Stimulated activated CD8-positive, alpha-beta memory T cell treated with anti-CD3 and anti-CD28 coated beads, Interleukin-4, amount 100 ng/mL, for 48 hours (primary cell): Measurements from ENCODE around the gene CAAP1.
A peak's percentile ranks its signal among the peaks of the same experiment; 100 is the strongest.
"Not testable (repeated sequence)": the region's sequence is repeated elsewhere in the genome, so short reads cannot be mapped to it uniquely, and the experiment has no call there.

ENCODE experiments used
- DNase-seq: peaks from one replicate; pipeline ENCODE4 v3.0.0-alpha.2; 2020

The CAAP1 gene, protein sequence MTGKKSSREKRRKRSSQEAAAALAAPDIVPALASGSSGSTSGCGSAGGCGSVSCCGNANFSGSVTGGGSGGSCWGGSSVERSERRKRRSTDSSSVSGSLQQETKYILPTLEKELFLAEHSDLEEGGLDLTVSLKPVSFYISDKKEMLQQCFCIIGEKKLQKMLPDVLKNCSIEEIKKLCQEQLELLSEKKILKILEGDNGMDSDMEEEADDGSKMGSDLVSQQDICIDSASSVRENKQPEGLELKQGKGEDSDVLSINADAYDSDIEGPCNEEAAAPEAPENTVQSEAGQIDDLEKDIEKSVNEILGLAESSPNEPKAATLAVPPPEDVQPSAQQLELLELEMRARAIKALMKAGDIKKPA

DNA sequence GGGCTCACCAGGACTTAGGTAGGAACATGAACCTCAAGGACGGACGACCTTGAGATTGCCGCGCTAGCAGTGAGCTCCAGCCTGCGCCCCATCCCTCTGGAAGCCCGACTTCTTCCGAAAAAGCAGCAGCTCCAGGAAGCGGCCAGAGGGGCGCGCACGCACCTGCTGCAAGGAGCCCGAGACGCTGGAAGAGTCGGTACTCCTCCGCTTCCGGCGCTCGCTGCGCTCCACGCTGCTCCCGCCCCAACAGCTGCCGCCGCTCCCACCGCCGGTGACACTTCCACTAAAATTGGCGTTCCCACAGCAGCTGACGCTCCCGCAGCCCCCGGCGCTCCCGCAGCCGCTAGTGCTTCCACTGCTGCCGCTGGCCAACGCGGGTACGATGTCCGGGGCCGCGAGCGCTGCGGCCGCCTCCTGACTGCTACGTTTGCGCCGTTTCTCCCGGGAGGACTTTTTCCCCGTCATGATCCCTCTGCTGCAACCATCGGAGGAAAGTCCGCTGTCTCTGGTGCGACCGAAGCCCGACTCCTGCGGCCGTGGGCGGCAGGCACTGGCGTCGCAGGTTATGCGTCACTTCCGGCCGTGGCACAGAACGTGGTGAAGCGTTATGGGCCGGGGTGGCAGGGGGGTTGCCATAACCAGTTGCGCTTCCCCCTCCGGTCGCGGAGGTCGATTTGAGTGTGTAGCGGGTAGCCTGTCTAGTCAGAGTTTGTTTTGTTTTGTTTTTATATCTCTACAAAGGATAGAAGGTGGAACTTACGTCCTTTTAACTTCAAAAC, at the start of gene CAAP1:
Gene CAAP1, minus strand, starts transcription at position 552 of the 779 bp plus-strand sequence. Its CDS starts 87 bp downstream, at position 465.
- peak; percentile 96 for DNase-seq

DNA sequence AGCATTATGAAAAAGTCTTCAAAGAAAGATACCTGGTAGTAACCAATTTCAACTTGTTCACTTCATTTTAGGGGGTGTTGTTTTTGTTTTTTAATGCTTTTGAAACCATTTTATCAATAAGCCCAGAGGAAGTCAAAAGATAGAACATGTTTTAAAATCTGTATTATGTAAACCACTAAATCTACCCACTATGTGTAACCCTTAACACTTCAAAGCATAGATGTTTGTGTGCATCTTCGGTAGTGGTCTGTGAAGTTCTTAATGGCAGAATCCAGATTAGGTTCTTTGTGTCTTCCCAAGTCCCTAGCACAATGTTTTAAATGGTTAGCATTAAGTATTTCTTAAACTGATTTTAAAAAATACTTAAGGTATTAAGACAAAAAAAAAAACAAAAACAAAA, 48.2 kb upstream of the CAAP1 start:
- no peak for DNase-seq

DNA sequence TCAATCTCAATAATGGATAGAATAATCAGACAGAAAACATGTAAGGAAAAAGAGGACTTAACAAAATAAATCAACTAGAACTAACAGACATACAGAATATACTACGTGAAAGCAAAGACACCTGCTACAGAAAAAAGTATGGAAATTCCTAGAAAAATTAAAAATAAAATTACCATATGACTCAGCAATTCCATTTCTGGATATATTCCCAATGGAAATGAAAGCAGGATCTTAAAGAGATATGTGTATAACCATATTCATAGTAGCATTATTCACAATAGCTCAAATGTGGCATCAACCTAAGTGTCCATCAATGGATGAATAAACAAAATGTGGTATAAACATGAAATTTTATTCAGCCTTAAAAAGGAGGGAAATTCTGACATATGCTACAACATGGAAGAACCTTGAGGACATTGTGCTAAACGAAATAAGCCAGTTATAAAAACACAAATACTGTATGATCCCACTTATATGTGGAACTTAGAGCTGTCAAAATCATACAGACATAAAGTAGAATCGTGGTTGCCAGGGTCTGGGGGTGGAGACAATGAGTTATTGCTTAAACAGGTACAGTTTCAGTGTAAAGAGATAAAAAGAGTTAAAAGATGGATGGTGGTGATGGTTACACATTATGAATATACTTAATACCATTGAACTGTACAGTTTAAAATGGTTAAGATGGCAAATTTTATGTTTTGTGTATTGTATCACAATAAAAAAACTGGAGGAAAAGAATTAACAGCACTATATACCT, 47.5 kb upstream of the CAAP1 start:
- no peak for DNase-seq

DNA sequence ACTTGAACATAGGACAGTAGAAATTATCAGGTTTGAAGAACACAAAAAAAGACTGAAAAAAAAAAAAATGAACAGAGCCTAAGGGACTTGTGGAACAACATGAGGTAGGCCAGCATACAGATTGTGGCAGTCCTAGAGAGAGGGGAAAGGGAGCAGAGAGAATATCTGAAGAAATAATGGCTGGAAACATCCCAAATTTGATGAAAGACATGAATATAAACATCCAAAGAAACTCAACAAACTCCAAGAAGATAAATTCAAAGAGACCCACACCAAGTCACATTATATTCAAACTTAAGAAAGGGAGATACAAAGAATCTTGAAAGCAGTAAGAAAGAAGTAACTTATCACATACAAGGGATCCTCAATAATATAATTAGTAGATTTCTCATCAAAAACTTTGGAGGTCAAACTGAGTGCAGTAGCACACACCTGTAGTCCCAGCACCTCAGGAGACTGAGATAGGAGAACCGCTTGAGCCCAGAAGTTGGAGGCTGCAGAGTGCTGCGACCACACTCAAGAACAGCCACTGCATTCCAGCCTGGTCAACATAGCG, 45.3 kb upstream of the CAAP1 start:
- DNase-seq = no peak

DNA sequence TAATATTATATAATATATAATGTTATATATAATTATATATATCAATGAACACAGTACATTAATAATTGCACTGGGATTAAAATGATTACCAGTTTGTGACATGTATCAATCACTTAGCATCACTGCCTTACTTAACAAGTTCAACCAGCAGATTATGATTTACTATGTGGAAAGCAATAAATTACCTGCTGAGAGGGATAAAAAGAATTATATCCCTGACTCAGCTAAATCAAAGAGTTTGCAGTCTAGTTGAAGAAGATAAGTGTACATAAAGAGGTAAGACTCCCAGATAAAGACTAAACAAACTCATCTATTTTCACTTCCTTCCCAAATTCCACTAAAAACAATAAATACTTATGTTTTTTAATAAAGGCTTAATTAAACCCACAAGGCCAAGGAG, 43.2 kb upstream of the CAAP1 start:
- no peak for DNase-seq

DNA sequence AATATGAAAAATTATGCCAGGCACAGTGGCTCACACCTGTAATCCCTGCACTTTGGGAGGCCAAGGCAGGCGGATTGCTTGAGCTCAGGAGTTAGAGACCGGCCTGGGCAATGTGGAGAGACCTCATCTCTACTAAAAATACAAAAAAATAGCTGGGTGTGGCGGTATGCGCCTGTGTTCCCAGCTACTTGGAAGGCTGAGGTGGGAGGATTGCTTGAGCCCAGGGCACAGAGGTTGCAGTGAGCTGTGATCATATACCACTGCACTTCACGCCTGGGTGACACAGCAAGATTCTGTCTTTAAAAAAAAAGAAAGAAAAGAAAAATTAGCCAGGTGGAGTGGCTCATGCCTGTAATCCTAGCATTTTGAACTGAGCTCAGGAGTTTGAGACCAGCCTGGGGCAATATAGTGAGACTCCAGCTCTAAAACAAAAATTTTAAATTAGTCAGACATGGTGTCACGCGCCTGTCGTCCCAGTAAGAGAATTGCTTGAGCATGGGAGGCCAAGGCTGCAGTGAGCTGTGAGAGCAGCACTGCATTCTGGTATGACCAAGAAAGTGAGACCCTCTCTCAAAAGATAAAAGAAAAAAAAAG, 36.4 kb upstream of the CAAP1 start:
- DNase-seq = no peak

DNA sequence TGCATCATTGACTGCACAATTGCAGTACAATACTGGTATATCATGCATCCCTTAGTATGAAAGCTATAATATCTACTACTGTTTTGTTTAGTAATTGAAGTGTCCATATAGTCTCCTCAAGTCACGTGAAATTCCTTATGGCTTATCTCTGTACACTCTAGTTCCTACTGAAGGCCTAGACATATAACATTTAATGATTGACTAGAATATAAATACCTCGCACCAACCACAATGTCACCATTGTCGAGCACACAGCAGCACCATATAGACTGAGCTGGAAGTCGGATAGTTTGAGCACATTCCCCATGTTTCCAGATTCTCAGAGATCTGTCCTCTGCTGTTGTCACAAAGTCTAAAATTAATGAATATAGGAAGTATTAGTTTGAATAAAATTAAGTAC, 33.0 kb upstream of the CAAP1 start:
- DNase-seq = no peak

DNA sequence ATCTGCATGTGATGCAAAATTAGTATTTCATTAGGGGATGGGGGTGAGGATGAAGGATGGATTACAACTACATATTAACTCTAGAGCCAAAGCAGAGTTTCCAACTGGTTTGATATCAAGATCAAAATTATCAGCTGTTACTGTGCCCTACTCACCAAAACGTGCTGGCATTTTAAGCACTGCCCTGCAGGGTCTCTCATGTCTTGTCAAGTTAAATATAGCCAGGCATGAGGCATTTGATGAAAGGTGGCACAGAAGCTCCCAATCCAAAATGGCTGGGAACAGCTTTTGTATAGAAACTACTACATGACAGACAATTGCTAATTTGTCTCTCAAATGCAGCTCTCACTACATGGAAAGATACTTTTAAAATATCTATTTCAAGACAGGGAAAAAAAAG, 27.1 kb upstream of the CAAP1 start:
- no peak for DNase-seq

DNA sequence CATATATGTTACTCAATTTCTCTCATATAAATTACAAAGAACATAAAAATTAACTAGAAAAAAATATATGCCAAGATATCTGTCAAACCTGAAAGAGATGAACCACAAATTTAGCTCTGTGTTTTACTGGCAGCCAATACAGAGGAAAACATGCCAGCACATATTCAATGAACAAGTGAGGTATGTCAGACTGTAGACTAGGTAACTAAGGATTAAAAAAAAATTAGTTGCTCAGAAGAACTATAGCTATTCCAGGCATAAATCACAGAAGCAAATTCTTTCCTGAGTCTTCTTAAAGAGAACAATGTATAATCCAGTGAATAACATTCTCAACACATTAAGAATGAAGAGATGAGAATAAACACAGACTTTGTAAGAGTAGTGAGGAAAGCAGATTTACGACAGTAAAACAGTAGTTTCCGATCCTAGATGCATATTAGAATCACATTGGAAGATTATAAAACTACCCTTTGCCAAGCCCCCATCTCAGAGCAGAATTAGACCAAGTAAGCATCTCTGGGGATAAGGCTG, 20.6 kb upstream of the CAAP1 start:
- no peak for DNase-seq

DNA sequence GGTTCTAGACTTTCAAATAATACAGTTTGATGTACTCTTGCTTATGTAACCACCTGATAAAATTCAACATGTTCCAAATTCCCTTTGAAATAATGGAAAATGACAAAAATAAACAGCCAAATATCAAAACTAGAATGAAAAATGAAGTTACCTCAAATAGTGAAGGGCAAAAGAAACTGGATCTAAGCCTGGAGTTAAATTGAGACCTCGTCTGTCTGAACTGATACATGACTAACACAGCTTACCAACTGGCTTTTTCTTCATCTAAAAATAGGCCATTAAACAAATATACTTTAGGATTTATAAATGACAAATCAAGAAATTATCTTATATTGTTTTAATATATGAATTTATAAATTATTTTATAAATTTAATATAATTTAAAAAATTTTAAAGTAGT, 12.1 kb upstream of the CAAP1 start:
- DNase-seq = no peak

DNA sequence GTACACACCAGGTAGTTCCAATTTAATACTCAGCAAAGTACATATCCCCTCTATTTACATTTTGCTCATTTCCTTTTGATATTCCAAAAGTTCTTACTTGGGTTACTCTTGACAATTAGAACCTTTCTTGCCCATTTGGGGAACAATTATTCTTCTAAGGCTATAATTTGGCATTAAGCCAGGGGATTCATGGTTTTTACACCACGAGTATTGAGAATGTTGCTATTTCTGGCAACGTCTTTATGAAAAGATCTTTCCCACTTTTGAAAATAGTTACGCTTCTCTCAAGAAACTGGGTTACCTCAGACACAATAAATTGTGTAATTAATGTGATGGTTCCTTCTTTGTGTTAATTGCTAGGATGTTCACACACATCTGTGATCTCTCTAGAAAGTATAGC, 11.5 kb upstream of the CAAP1 start:
- DNase-seq = no peak

DNA sequence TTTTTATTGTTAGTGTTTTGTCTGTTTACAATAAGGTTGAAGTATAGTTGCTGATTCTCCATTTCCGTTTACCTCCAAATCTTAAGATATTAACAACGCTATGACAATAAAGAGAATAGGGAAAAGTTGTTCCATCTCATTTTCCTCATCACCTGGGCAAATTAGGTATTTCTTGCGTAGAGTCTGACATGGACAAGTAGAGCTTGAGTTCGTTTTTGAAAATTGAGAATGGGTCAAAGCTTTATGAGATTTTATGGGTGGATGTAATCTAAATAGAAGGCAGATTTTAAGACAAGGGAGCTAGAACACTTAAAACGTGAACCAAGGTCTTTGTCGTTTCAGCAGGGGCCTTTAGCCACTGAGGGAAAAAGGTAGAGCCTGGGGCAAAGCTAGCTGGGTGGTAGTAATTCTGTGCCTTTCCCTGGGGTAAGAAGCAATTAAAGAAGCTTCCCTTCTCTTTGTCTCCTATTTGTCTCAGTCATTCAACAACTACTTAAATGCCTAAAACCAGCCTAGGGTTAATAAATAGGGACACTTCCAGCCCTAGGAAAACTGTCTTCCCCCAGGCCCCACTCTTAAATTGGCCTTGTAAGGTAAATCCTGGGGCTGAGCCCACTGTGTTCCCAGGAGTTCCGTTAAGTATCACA, 551 bp upstream of the CAAP1 start:
- DNase-seq = no peak

DNA sequence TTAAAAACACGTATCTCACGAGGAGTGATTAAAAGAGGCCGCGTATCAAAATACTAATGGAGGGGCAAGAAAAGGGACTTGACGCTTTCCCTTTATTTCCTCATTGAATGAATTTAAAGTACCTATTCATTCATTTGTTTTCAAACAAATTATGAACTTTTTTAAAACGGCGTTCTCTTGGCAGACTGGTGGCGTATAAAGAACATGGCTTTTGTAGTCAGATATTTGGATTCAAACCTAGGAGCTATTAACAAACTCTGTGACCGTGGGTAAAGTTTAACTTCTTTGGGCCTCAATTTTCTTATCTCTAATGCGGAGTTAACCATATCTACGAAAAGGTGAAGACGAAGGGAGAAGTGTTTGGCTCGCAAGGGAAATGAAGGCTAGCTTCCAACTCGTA, 876 bp downstream of the CAAP1 start:
- no peak for DNase-seq

DNA sequence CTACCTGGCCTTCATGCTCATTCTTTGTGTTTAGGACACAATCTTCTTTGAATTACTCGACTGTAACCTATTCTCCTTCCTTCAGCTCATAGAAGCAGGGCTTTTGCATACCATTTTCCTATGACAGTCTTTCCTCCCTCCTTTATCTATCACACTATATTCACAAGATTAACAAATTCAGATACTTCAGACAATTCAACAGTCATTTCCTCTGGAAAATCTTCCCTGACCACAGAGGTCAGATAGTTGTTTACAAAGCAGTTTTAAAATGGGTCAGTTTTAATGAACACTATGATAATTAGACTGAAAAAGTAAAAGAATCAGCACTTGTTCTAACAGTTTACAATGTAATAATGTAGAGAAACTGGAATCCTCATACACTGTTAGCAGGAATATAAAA, 4.3 kb downstream of the CAAP1 start:
- DNase-seq = no peak

DNA sequence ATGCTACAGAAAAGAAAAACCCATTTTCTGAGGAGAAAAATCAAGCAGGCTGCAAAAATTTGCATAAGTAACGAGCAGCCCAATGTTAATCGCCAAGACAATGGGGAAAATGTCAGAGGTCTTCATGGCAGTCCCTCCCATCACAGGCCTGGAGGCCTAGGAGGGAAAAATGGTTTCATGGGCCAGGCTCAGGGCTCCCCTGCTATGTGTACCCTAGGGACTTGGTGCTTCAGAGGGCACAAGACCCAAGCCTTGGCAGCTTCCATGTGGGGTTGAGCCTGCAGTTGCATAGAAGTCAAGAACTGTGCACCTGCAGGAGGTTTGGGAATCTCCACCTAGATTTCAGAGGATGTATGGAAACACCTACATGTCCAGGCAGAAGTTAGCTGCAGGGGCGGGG, 10.4 kb downstream of the CAAP1 start:
- DNase-seq = no peak

DNA sequence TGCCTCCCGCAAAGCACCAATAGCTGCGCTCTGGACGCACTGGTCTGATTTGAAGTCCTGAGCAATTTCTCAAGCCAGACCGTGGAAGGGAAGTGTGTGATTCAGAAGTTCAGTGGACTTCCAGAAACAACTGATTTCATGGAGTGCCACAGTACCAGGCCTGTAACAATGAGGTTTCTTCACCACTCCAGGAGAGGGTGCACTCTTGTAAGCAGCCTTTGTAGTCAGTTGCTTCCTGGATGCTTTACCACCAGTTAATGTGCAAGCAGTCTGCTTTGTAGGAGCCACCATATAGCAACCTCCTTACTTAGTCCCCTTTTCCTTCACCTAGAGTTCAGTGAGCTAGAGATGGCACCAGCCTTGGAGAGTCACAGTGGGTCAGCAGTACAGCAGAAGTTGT, 12.3 kb downstream of the CAAP1 start:
- no peak for DNase-seq

DNA sequence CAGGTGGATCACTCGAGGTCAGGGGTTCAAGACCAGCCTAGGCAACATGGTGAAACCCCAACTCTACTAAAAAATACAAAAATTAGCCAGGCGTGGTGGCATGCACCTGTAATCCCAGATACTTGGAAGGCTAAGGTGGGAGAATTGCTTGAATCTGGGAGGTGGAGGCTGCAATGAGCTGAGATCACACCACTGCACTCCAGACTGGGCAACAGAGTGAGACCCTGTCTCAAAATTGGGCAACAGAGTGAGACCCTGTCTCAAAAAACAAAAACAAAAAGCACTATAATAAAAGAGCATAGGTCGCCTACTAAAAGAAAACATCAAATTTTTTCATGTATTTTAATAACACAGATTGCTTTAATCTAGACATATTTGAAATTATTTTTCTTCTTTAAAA, 17.4 kb downstream of the CAAP1 start:
- DNase-seq = not testable (repeated sequence)

DNA sequence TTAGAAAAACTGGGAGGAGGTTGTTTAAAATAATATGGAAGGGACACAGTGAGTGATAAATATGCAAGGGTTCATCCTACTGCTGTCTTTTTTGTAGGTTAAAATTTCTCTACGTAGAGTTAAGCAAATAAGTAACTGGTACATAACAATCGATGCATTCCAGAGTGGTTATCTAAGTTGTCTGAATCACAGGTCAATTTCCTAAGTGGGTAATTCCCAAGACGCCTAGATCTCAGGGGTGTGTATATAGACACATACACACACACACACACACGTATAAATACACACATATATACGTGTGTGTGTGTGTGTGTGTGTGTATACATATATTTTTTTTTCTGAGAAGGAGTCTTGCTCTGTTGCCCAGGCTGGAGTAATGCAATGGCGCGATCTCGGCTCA, 22.3 kb downstream of the CAAP1 start:
- no peak for DNase-seq

DNA sequence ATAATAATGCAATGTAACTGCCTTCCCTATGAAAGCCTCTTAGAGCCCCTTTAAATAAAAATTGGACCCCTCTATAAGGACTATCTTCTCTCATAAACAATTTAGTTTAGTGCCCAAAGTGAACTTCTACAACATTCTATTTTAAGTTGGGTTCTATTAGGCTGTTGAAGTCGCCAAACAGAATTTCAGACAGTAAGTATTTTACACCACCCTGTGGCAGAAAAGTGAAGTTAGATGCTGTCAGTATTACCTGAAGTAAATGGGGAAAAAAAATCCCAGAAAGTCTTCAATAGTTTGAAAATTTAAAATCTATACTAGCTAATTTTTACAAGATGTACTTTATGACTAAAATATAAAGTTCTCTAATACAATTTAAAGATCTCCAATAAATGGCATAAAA, 29.5 kb downstream of the CAAP1 start:
- DNase-seq = no peak

DNA sequence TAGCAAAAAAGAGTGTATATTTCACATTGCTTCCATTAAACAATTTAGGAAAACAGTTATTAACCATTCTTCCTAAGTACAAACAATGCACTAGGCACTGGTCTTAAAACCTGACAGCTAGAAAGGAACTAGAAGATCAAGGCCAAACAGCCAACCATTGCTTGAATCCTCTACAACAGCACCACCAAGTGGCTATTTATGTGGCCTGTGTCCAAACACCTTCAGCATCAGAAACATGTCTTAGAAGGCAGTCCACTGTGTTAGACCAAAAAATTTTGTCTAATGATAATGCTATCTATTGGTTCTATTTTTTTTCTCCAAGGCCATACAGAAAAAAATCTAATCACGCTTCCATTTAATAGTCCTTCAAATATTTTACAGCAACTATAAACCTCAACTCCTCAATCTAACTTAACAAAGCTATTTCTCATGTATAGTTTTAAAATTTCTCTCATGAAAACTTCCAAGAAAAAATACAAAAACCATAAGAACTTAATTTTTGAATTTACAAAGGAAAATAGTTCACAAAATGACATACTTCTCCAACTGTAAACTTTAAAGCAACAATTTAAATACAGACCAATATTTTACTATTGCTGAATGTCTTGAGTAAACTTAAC, 36.1 kb downstream of the CAAP1 start:
- DNase-seq = no peak

DNA sequence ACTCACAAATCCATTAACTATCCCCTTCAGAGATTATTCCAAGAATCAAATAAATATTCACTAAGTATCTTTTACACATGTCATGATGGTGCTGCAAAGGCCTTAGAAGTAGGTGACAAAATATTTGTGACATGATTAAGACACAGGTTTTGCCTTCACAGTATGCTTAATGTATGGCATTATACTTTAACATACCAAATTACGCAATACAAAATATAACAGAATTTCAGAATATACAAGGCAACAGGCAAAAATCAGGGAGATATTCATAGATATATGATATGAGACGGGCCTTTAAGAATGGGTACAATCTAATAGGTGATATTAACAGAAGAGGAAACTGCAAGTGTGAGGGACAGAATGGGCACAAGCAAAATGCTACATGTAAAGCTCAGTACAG, 41.6 kb downstream of the CAAP1 start:
- DNase-seq = no peak

DNA sequence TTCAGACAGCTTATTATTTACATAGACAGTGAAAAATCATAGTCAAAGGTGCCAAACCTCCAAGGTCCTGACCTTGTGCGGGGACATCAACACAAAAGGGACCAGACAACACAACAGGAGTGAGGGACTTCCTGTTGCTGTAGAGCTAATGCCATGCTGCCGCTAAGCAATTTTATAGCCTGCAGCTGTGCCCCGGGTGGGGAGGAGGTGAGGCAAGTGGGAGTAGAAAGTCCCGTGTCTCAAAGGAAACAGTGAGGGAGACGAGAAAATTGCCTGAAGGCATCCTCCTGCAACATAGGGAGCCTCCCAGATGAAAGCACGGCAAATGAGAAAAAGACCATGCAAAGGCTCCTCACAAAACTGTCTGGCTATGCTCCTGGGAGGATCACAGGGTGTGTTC, 58.8 kb downstream of the CAAP1 start:
- DNase-seq = no peak
